CD14-positive monocyte (primary cell): ENCODE results near the gene NUDT1. TPM values are rescaled to one million over a fixed set of nuclear protein-coding genes. Genes with fewer than 3 reads are reported as not detected.

ENCODE experiments used
- DNase-seq, 3 donors: peaks; one replicate each; pipeline ENCODE4 v3.0.0-alpha.2; 2011 to 2022
- H2AFZ ChIP-seq: 2 replicates; pipeline ENCODE4 v1.6.0; 2012; ENCODE audit warnings: mild to moderate bottlenecking, low read depth, low read length, inconsistent platforms; ENCODE audit not compliant: insufficient read depth, poor library complexity, severe bottlenecking
- H3K27ac ChIP-seq, 2 donors: 1 replicate in 1 of 2; 2 replicates in 1 of 2; pipeline ENCODE4 v1.5.1; 2012 to 2013; ENCODE audit warnings: low read length in 2 of 2, control low read depth in 1 of 2, inconsistent platforms in 1 of 2, low read depth in 1 of 2, mild to moderate bottlenecking in 1 of 2
- H3K27me3 ChIP-seq, 2 donors: one replicate each; pipeline versions ENCODE4 v1.6.0 to v1.6.1; 2011 to 2013; ENCODE audit warnings: low read length in 2 of 2; ENCODE audit not compliant: control insufficient read depth in 2 of 2, insufficient read depth in 2 of 2
- H3K36me3 ChIP-seq, 2 donors: replicated peaks in 1 of 2; 1 replicate in 1 of 2; 2 replicates in 1 of 2; pipeline versions ENCODE4 v1.5.1 to v1.6.1; 2012 to 2013; ENCODE audit warnings: low read length in 2 of 2, control low read depth in 1 of 2, inconsistent platforms in 1 of 2, mild to moderate bottlenecking in 1 of 2; ENCODE audit not compliant: insufficient read depth in 2 of 2, control insufficient read depth in 1 of 2
- H3K4me1 ChIP-seq, 2 donors: 1 replicate in 1 of 2; 2 replicates in 1 of 2; pipeline versions ENCODE4 v1.5.1 to v1.6.1; 2012 to 2013; ENCODE audit warnings: low read length in 2 of 2, control low read depth in 1 of 2, inconsistent platforms in 1 of 2, mild to moderate bottlenecking in 1 of 2, moderate library complexity in 1 of 2; ENCODE audit not compliant: insufficient read depth in 2 of 2, control insufficient read depth in 1 of 2
- H3K4me2 ChIP-seq: replicated peaks from 2 replicates; pipeline ENCODE3; 2012; ENCODE audit warnings: low read length, moderate library complexity, mild to moderate bottlenecking; ENCODE audit not compliant: poor library complexity, severe bottlenecking; ENCODE audit errors: extremely low read depth
- H3K4me3 ChIP-seq, 3 experiments: fragments of 200-600 bp in 1 of 3; sonication (generic) in 1 of 3; replicated peaks in 1 of 3; 1 replicate in 2 of 3; 2 replicates in 1 of 3; pipeline ENCODE4 v1.5.1; 2011 to 2013; ENCODE audit warnings: low read length in 3 of 3, mild to moderate bottlenecking in 3 of 3, control low read depth in 2 of 3, low read depth in 2 of 3, inconsistent platforms in 1 of 3, moderate library complexity in 1 of 3
- H3K79me2 ChIP-seq: 2 replicates; pipeline ENCODE4 v1.6.0; 2012; ENCODE audit warnings: mild to moderate bottlenecking, control low read depth, inconsistent platforms, low read length, moderate library complexity; ENCODE audit not compliant: insufficient read depth
- H3K9ac ChIP-seq: 2 replicates; pipeline ENCODE4 v1.6.0; 2017; ENCODE audit warnings: low read length, mild to moderate bottlenecking; ENCODE audit not compliant: insufficient read depth, poor library complexity, severe bottlenecking
- H3K9me3 ChIP-seq, 2 donors: replicated peaks in 1 of 2; 1 replicate in 1 of 2; 2 replicates in 1 of 2; pipeline versions ENCODE4 v1.5.1 to v1.6.1; 2012 to 2013; ENCODE audit warnings: low read length in 2 of 2, control low read depth in 1 of 2; ENCODE audit not compliant: control insufficient read depth in 1 of 2, insufficient read depth in 1 of 2
- H4K20me1 ChIP-seq: 2 replicates; pipeline ENCODE4 v1.6.0; 2012; ENCODE audit warnings: mild to moderate bottlenecking, low read length, control low read depth, moderate library complexity; ENCODE audit not compliant: insufficient read depth
- H3K27ac Mint-ChIP-seq, 7 donors: one replicate each; pipeline ENCODE4 v1.8.0; 2020; ENCODE audit warnings: mild to moderate bottlenecking in 7 of 7, mixed read lengths in 7 of 7, moderate library complexity in 6 of 7, inconsistent platforms in 2 of 7
- H3K27me3 Mint-ChIP-seq, 3 donors: one replicate each; pipeline ENCODE4 v1.8.0; 2021 to 2022; ENCODE audit warnings: low read depth in 3 of 3, mild to moderate bottlenecking in 3 of 3, mixed read lengths in 3 of 3, moderate library complexity in 3 of 3, inconsistent platforms in 1 of 3
- H3K36me3 Mint-ChIP-seq, 2 donors: one replicate each; pipeline ENCODE4 v1.8.0; 2020; ENCODE audit warnings: mixed read lengths in 2 of 2, inconsistent platforms in 1 of 2, mild to moderate bottlenecking in 1 of 2
- H3K4me1 Mint-ChIP-seq: one replicate; pipeline ENCODE4 v1.8.0; 2020; ENCODE audit warnings: mild to moderate bottlenecking, mixed read lengths
- H3K4me3 Mint-ChIP-seq, 2 donors: one replicate each; pipeline ENCODE4 v1.8.0; 2020; ENCODE audit warnings: mild to moderate bottlenecking in 2 of 2, mixed read lengths in 2 of 2, moderate library complexity in 1 of 2
- H3K9me3 Mint-ChIP-seq, 7 donors: one replicate each; pipeline ENCODE4 v1.8.0; 2020 to 2022; ENCODE audit warnings: mixed read lengths in 7 of 7, mild to moderate bottlenecking in 6 of 7, moderate library complexity in 6 of 7, inconsistent platforms in 2 of 7
- CTCF ChIP-seq: fragments of 200-600 bp; IDR thresholded peaks from one replicate; pipeline ENCODE4 v1.8.0; 2022; ENCODE audit warnings: antibody characterized with exemption, mild to moderate bottlenecking
- WGBS: methylation state at CpG from one replicate; pipeline ENCODE4 v1.1.5; 2013; ENCODE audit warnings: missing lambda C conversion rate; ENCODE audit not compliant: insufficient coverage; 5-methylcytosine and 5-hydroxymethylcytosine counted together
- intact Hi-C, 2 donors: fragments of 100-400 bp; cut with micrococcal nuclease; formaldehyde crosslinking; loops; one replicate each; pipeline versions ENCODE4 v1.15.0 to v1.15.1; 2023
- polyA plus RNA-seq, 3 donors: library from polyadenylated mRNA; depleted of rRNA in 1 of 3; unstranded in 2 of 3; stranded (reverse) in 1 of 3; fragments of 300-500 nt in 2 of 3; fragments of >200 nt in 1 of 3; fragmentation: Illumina TruSeq in 2 of 3; gene quantifications; 1 replicate in 2 of 3; 2 replicates in 1 of 3; pipeline ENCODE4 v1.2.3, GENCODE V29; 2012 to 2021

The NUDT1 gene
- polyA plus RNA-seq, 3 donors, result 19.6 to 42.6 (median 40.8) TPM

GRCh38 chr7:2202901-2203765 lies 38.9 kb upstream of the NUDT1 start:
- H3K27me3 Mint-ChIP-seq, result peaks cover 0 to 2% (median 0%) of the 10 kb centered on the region in 3 donors

More at GRCh38 chr7:2202901-2203765, 38.9 kb upstream of the NUDT1 start:
- no peak for DNase-seq
- H3K4me3 Mint-ChIP-seq, result no peak overlapping the region
- H3K9ac ChIP-seq, result no peak overlapping the region
- no peak for TF ChIP-seq CTCF
- peaks cover 0 to 7% of the 10 kb centered on the region in 2 donors for H3K4me1 ChIP-seq
- 85% methylated on average over 15 of the region's 20 CpGs for WGBS
- no peak overlapping the region for H3K4me3 ChIP-seq
- H3K27me3 ChIP-seq, result no peaks in the 10 kb centered on the region
- no peak overlapping the region for H2AFZ ChIP-seq
- H3K36me3 Mint-ChIP-seq, result peaks cover 74 to 87% of the 10 kb centered on the region in 2 donors
- H3K9me3 Mint-ChIP-seq, result peaks cover 0 to 7% (median 0%) of the 10 kb centered on the region in 7 donors
- no peak overlapping the region for H3K4me2 ChIP-seq
- intact Hi-C loops, result no loop called here
- no peaks in the 10 kb centered on the region for H3K79me2 ChIP-seq
- H3K27ac ChIP-seq, result peak overlapping the region in 1 of 2 donors; percentile 26
- peak overlapping the region in 4 of 7 donors; percentile 33 to 61 (median 44) for H3K27ac Mint-ChIP-seq
- no peaks in the 10 kb centered on the region for H4K20me1 ChIP-seq
- peaks cover 45 to 76% of the 10 kb centered on the region in 2 donors for H3K36me3 ChIP-seq
- peaks cover 9% of the 10 kb centered on the region for H3K4me1 Mint-ChIP-seq
- H3K9me3 ChIP-seq, result no peaks in the 10 kb centered on the region
